Mesothelial cell of epicardium (in vitro differentiated cells): ENCODE results near the gene FOXS1. TPM values are rescaled to one million over a fixed set of nuclear protein-coding genes. Genes with fewer than 3 reads are reported as not detected.
A peak's percentile ranks its signal among the peaks of the same experiment; 100 is the strongest.

Experiments used
- DNase-seq, 2 experiments: peaks; one replicate each; pipeline ENCODE4 v3.0.0; 2021; ENCODE audit warnings: low spot score in 2 of 2; ENCODE audit not compliant: unreplicated experiment in 2 of 2
- H3K27ac Mint-ChIP-seq: 2 replicates; pipeline ENCODE4 v1.8.0; 2021; ENCODE audit warnings: mixed read lengths
- H3K27me3 Mint-ChIP-seq: 2 replicates; pipeline ENCODE4 v1.8.0; 2021; ENCODE audit warnings: low read depth, mixed read lengths
- H3K36me3 Mint-ChIP-seq: 2 replicates; pipeline ENCODE4 v1.8.0; 2021; ENCODE audit warnings: mixed read lengths
- H3K4me1 Mint-ChIP-seq: 2 replicates; pipeline ENCODE4 v1.8.0; 2021; ENCODE audit warnings: mixed read lengths
- H3K4me3 Mint-ChIP-seq: 2 replicates; pipeline ENCODE4 v1.8.0; 2021; ENCODE audit warnings: mild to moderate bottlenecking, moderate library complexity, mixed read lengths
- H3K9me3 Mint-ChIP-seq: 2 replicates; pipeline ENCODE4 v1.8.0; 2021; ENCODE audit warnings: mixed read lengths
- total RNA-seq: library from RNA; stranded (reverse); gene quantifications from 3 replicates; pipeline ENCODE4 v1.2.1, GENCODE V29; 2021
- TF ChIP-seq, protein P1 (sequence below): fragments of 200-600 bp; sonication (generic); IDR thresholded peaks from one replicate; pipeline ENCODE4 v1.5.0; 2021; ENCODE audit warnings: antibody characterized with exemption; ENCODE audit not compliant: unreplicated experiment

The FOXS1 gene
- total RNA-seq, 1 donor from 2014 or later, result 1.9 TPM

GRCh38 chr20:31841928-31842327 lies 3.5 kb downstream of the FOXS1 start:
- DNase-seq, result peak in 1 of 2 experiments; percentile 42
- Mint-ChIP-seq H3K36me3 (no peaks in the 10 kb centered on the region), H3K4me1 (peaks cover 27% of the 10 kb centered on the region), H3K4me3 (no peak overlapping the region), H3K9me3 (no peaks in the 10 kb centered on the region), H3K27ac (peak overlapping the region; percentile 80), H3K27me3 (no peaks in the 10 kb centered on the region)
- TF ChIP-seq, protein P1, sequence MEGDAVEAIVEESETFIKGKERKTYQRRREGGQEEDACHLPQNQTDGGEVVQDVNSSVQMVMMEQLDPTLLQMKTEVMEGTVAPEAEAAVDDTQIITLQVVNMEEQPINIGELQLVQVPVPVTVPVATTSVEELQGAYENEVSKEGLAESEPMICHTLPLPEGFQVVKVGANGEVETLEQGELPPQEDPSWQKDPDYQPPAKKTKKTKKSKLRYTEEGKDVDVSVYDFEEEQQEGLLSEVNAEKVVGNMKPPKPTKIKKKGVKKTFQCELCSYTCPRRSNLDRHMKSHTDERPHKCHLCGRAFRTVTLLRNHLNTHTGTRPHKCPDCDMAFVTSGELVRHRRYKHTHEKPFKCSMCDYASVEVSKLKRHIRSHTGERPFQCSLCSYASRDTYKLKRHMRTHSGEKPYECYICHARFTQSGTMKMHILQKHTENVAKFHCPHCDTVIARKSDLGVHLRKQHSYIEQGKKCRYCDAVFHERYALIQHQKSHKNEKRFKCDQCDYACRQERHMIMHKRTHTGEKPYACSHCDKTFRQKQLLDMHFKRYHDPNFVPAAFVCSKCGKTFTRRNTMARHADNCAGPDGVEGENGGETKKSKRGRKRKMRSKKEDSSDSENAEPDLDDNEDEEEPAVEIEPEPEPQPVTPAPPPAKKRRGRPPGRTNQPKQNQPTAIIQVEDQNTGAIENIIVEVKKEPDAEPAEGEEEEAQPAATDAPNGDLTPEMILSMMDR, result no peak

GRCh38 chr20:31840906-31841816 lies 4.2 kb downstream of the FOXS1 start:
- H3K27ac Mint-ChIP-seq, result peak overlapping the region; percentile 15
- no peaks in the 10 kb centered on the region for H3K9me3 Mint-ChIP-seq
- H3K36me3 Mint-ChIP-seq, result no peaks in the 10 kb centered on the region
- H3K27me3 Mint-ChIP-seq, result no peaks in the 10 kb centered on the region
- no peak overlapping the region for H3K4me3 Mint-ChIP-seq
- TF ChIP-seq, protein P1, result no peak
- H3K4me1 Mint-ChIP-seq, result peaks cover 30% of the 10 kb centered on the region
- no peak for DNase-seq

- H3K27ac Mint-ChIP-seq, result no peak overlapping the region
- no peaks in the 10 kb centered on the region for H3K9me3 Mint-ChIP-seq
- peaks cover 34% of the 10 kb centered on the region for H3K4me1 Mint-ChIP-seq
- no peaks in the 10 kb centered on the region for H3K36me3 Mint-ChIP-seq
- H3K27me3 Mint-ChIP-seq, result no peaks in the 10 kb centered on the region
- no peak overlapping the region for H3K4me3 Mint-ChIP-seq
- TF ChIP-seq, protein P1, result no peak
- DNase-seq, result no peak
Measured at GRCh38 chr20:31839782-31840487, 5.5 kb downstream of the FOXS1 start.

- Mint-ChIP-seq H3K4me3 (no peak overlapping the region), H3K9me3 (no peaks in the 10 kb centered on the region), H3K36me3 (no peaks in the 10 kb centered on the region), H3K27me3 (no peaks in the 10 kb centered on the region), H3K27ac (no peak overlapping the region), H3K4me1 (peaks cover 26% of the 10 kb centered on the region)
- DNase-seq, result no peak
- TF ChIP-seq, protein P1, result no peak
Measured at GRCh38 chr20:31838646-31839292, 6.6 kb downstream of the FOXS1 start.

- Mint-ChIP-seq H3K27ac (no peak overlapping the region), H3K4me1 (peaks cover 24% of the 10 kb centered on the region), H3K27me3 (no peaks in the 10 kb centered on the region), H3K4me3 (no peak overlapping the region), H3K9me3 (no peaks in the 10 kb centered on the region), H3K36me3 (no peaks in the 10 kb centered on the region)
- TF ChIP-seq, protein P1, result no peak
- no peak for DNase-seq
Measured at GRCh38 chr20:31837896-31838397, 7.5 kb downstream of the FOXS1 start.
